Jurkat, Clone E6-1 (cell line): ENCODE data around the gene FAM151B.

Experiments used
- DNase-seq: peaks from one replicate; pipeline ENCODE4 v3.0.0-alpha.2; 2011; ENCODE audit warnings: low read depth, low spot score
- H3K4me3 ChIP-seq: 2 replicates; pipeline ENCODE4 v1.5.1; 2011; ENCODE audit warnings: mild to moderate bottlenecking, low read length, control low read depth, moderate library complexity

FAM151B gene

GRCh38 chr5:80495891-80496290, 8.0 kb downstream of the FAM151B start:
- DNase-seq = no peak
- no peak overlapping the region for H3K4me3 ChIP-seq

DNA sequence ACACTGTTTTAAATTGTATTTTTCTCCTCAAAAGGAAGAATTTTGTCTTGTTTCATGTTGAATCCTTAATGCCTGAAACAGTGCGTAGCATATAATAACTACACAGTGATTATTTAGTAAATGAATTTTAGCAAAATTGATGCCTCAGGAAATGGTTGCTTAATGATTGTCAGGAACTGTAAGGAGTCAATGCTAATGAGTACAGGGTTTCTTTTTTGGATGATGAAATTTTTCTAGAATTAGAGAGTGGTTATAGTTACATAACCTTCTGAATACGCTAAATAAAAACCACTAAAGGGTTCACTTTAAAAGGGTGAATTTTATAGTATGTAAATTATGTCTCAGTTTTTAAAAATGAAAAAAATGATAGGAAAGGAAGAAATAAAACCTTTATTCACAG, 14.9 kb downstream of the FAM151B start:
- no peak overlapping the region for H3K4me3 ChIP-seq
- no peak for DNase-seq

GRCh38 chr5:80503641-80504040, 15.7 kb downstream of the FAM151B start:
- no peak for DNase-seq
- H3K4me3 ChIP-seq = no peak overlapping the region

DNA sequence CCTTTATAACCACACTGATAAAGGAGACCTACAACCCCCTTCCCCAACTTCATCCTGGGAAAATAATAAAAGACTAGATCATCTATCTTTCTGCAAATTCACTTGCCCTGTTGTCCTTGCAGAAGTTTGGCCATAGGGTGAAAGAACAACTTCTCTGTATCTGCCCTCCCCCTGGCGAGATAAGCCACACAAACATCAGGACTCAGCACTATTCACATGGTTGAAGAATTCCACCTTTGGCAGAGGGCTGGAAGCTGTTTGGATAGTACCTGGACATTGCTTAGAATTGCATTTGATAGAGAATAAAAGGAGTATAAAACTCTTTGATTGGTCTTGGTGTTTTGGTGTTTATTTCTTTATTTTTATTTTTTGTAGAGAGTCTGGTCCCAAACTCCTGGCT, 16.9 kb downstream of the FAM151B start:
- no peak for DNase-seq
- H3K4me3 ChIP-seq = no peak overlapping the region

GRCh38 chr5:80507663-80508062, 19.8 kb downstream of the FAM151B start:
- no peak overlapping the region for H3K4me3 ChIP-seq
- no peak for DNase-seq

DNA sequence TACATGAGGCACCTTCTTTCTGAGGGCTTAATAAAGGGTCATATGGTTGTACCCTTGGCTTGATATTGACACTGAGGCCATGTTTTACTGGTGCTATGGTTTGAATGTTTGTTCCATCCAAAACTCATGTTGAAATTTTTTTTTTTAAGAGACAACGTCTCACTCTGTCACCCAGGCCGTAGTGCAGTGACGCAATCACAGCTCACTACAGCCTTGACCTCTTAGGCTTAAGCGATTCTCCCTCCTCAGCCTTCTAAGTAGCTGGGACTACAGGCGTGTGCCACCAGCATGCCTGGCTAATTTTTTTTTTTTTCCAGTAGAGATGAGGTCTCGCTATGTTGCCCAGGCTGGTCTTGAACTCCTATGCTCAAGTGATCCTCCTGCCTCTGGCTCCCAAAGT, 20.9 kb downstream of the FAM151B start:
- no peak for DNase-seq
- H3K4me3 ChIP-seq = no peak overlapping the region

GRCh38 chr5:80509362-80509761, 21.5 kb downstream of the FAM151B start:
- no peak overlapping the region for H3K4me3 ChIP-seq
- no peak for DNase-seq

- no peak for DNase-seq
- no peak overlapping the region for H3K4me3 ChIP-seq
Measured at GRCh38 chr5:80516826-80517225, 28.9 kb downstream of the FAM151B start.

DNA sequence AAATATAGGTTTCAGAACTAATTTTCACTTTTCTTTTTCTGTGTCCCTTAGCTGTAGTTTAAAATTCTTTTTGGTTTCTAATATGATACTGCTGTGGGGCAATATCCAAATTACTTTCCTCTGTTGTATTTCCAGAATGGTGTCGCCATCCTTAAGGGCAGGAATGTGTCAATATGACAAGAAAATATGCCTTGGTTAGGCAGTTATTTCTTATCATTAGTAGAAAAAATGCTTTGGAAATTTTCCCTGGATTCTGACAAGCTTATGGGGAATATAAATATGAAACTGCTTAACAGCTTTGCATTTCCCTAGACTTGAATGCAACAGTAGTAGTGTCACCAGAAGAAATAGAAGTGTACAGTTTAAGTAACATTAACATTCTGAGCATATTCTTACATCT, 52.8 kb downstream of the FAM151B start:
- DNase-seq = no peak
- H3K4me3 ChIP-seq = no peak overlapping the region

- H3K4me3 ChIP-seq = no peak overlapping the region
- no peak for DNase-seq
Measured at GRCh38 chr5:80541392-80541791, 53.5 kb downstream of the FAM151B start.

DNA sequence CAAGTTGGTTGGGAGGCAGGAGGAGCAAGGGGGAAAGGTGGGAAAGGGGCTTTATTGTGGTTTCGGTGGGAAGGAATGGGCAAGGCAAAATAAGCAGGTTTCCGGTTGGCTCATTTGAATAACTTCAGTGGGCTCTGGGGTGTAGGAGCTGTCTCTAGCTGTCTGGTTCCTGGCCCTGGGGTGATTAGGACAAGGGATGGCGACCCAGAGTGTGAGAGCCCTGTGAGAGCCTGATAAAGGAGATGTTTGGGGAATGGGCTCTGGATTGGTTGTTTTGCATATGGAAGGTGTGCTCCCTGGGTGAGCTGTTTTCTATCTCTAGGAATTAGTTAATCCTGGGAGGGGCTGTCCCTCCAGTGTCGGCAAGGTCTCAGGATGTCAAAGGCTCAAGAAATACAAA, 66.7 kb downstream of the FAM151B start:
- H3K4me3 ChIP-seq = no peak overlapping the region
- DNase-seq = no peak

GRCh38 chr5:80555099-80555498, 67.2 kb downstream of the FAM151B start:
- H3K4me3 ChIP-seq = no peak overlapping the region
- no peak for DNase-seq

DNA sequence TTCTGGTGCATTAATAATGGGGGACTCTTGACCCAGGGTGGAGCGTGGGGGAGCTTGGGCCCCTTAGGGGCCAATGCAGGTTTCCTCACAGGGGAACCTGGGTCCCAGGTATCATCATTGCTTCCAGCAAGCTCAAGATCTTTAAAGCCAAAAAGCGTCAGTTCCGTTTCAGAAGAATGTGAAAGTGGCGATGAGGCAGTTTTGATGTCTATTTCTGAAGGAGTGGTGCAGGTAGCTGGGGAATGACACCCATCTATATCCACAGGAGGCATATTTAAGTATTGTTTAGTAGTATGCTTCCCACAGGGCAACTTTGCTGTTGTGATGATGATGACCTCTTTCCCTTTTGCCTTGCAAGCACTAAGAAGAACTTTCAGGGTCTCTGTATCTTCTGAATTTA, 71.3 kb downstream of the FAM151B start:
- DNase-seq = no peak
- no peak overlapping the region for H3K4me3 ChIP-seq

GRCh38 chr5:80565330-80565729, 77.4 kb downstream of the FAM151B start:
- DNase-seq = no peak

GRCh38 chr5:80566711-80567259, 78.9 kb downstream of the FAM151B start:
- no peak for DNase-seq
- no peak overlapping the region for H3K4me3 ChIP-seq

More at GRCh38 chr5:80565330-80565729, 77.4 kb downstream of the FAM151B start:
- H3K4me3 ChIP-seq = no peak overlapping the region

DNA sequence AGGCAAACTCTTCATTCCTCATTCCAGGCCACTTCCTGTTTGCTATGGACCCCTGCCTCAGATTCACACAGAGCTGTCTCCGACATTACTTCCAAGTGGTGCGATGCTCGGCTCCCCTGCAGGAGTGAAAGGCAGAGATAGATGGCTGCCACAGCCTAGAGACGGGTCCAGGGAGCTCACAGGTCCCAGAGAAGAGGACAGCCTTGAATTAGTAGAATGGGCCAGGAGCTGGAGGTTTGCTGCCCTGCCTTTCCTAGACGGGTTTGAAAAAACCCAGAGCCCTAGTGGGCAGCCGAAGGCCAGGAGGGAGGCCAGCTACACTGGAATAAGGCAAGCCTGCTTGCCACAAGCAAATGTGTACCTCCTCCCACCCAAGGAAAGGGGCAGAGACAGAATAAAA, 80.4 kb downstream of the FAM151B start:
- H3K4me3 ChIP-seq = no peak overlapping the region
- no peak for DNase-seq

GRCh38 chr5:80569086-80569960, 81.4 kb downstream of the FAM151B start:
- no peak overlapping the region for H3K4me3 ChIP-seq
- DNase-seq = no peak

DNA sequence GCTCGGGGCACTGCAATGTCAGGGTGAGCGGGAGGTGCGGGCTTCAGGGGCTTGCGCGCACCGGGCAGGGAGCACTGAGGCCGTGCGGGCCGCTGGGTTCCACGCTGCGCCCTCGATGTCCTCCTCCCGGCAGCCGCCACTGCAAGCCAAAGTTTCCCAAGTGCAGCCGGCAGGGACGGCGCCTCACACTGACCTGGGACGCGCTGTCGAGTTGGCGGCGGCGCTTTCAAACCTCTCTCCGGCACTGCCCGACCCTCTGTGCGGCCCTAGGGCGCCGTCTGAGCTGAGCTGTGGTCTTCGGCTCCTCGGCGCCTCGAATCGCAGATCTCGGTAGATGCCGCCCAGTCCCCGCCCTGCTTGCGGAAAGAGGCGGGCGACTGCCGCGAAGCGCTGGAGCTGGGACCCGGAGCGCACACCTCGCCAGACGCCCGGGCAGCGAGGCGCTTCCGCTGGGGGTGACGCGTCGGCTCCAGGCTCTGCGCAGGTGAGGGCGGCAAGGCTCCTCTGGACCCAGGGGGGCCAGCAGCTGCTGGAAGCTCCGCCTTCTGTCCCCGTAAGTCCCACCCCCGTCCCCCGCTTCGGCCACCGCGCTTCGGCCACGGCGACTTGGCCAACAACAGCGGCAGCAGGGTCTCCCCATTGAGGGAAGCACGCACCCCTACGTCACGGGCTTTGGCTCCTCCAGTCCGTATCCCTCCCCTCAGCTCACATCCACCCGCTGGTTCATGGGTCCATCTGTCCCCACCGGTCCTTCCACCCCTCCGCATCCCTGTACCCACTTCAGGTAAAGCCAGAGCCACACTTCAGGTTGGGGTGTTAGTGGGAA, 82.3 kb downstream of the FAM151B start, which contains the start of gene ANKRD34B:
Gene ANKRD34B (minus strand): TSS at position 320 of the 826 bp plus-strand sequence. CDS start 10,261 bp downstream, outside the sequence.
- DNase-seq = peak; percentile 3
- no peak within 1 kb of the TSS for H3K4me3 ChIP-seq

DNA sequence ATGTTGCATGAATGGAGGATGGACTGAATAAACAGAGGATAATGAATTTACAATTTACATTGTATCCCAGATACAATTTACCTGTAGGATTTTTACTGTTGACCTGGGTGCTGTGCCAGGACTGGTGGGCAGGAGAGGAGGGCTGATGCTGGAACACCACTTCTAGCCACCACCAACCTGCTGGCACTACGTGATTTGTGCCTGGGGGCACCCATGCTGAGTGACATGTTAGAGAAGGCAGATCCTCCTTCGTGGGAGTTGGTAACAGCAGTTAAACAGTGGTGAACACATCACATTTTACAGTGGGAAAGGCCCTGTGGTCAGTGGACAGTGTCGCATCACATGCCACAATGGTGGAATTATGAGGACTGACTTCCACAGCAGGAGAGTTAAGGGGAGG, 85.2 kb downstream of the FAM151B start:
- DNase-seq = no peak
- no peak overlapping the region for H3K4me3 ChIP-seq

- H3K4me3 ChIP-seq = no peak overlapping the region
- no peak for DNase-seq
Measured at GRCh38 chr5:80576383-80576782, 88.5 kb downstream of the FAM151B start.
